Epithelial cell of esophagus (primary cell): ENCODE measurements around the gene EDN1.

Experiments
- DNase-seq: peaks from one replicate; pipeline ENCODE4 v3.0.0; 2010; ENCODE audit warnings: low read depth
- H3K4me3 ChIP-seq: 2 replicates; pipeline ENCODE4 v1.5.1; 2011; ENCODE audit warnings: mild to moderate bottlenecking, low read length, control low read depth
- TF ChIP-seq, protein P1 (sequence below): IDR thresholded peaks from 2 replicates; pipeline ENCODE4 v1.5.1; 2011; ENCODE audit warnings: low read depth, mild to moderate bottlenecking, low read length, control low read depth, inconsistent platforms; ENCODE audit not compliant: insufficient read depth; ENCODE audit errors: missing control alignments

EDN1 gene

DNA sequence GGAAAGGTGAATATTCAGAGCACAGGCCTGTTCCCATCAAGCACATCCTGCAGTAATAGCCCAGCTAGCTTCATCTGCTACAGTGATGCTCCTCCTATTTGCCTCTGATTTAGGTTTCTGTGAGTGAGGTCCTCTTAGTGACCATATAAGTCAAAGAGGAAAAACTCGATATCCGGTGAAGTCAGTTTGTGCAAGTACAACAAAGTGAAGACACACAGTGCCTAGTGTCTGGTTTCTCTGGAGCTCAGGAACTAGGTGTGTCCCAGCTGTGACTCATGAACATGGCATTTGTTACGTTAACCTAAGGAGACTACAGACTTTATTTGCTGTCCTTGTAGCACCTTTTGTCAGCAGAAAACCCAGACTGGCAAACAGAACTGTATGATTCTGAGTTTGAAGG is 33.9 kb downstream of the EDN1 start:
- H3K4me3 ChIP-seq, result no peak overlapping the region
- DNase-seq, result peak; percentile 100
- TF ChIP-seq, protein P1, sequence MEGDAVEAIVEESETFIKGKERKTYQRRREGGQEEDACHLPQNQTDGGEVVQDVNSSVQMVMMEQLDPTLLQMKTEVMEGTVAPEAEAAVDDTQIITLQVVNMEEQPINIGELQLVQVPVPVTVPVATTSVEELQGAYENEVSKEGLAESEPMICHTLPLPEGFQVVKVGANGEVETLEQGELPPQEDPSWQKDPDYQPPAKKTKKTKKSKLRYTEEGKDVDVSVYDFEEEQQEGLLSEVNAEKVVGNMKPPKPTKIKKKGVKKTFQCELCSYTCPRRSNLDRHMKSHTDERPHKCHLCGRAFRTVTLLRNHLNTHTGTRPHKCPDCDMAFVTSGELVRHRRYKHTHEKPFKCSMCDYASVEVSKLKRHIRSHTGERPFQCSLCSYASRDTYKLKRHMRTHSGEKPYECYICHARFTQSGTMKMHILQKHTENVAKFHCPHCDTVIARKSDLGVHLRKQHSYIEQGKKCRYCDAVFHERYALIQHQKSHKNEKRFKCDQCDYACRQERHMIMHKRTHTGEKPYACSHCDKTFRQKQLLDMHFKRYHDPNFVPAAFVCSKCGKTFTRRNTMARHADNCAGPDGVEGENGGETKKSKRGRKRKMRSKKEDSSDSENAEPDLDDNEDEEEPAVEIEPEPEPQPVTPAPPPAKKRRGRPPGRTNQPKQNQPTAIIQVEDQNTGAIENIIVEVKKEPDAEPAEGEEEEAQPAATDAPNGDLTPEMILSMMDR, result no peak

DNA sequence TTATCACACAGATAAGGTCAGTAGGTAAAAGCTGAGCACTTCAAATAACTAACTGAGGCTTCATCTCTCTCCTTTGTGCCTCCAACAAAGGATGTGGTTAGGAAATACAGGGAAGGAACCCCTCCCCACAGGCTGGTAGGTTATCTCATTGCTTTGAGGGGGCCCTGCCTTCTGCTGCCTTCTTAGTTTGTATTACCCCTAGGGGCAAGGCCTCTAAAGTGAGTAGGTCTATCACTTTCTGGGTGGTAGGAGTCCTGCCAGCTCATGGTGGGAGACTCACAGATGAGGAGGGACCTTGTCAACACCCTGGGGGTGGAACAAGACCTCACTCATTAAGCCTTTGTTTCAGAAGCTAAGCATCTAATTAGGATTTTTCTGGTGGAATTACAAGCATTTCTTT is 34.6 kb downstream of the EDN1 start:
- peak; percentile 68 for DNase-seq
- TF ChIP-seq, protein P1, result no peak
- H3K4me3 ChIP-seq, result no peak overlapping the region

DNA sequence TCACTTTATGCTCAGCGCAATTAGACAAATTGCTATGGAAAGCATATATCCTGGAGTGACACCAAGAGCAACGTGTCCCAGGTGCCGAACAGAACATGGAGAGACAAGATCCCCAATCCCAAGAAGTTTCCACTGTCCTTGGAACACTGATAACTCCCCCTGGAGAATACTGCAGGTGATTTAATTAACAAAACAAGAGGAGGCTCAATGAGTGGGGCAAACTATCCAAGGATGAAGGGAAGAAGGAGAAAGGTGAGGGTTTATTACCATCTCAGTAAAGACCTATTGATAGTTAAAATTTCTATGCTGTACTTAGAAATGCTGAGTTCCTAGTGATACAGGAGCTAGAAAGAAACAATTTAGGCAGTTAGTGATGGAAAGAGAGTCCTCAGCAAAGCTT is 35.7 kb downstream of the EDN1 start:
- DNase-seq, result no peak
- TF ChIP-seq, protein P1, result no peak
- H3K4me3 ChIP-seq, result no peak overlapping the region

DNA sequence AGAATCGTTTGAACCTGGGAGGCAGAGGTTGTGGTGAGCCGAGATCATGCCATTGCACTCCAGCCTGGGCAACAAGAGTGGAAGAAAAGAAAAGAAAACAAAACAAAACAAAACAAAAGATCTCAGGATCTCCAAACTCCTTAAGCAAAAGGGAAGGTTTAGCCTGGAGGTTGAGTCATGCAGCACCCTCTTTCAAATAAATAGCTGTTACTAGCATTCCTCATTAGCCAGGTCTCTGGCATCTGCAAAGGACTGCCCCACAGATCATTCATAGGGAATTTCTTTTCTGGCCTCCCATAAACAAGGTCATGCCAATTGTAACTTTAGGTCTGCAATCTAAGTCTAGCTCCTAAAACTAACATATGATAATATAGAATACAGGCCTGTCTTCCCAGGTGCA is 37.2 kb downstream of the EDN1 start:
- TF ChIP-seq, protein P1, result no peak
- H3K4me3 ChIP-seq, result no peak overlapping the region
- DNase-seq, result peak; percentile 90

DNA sequence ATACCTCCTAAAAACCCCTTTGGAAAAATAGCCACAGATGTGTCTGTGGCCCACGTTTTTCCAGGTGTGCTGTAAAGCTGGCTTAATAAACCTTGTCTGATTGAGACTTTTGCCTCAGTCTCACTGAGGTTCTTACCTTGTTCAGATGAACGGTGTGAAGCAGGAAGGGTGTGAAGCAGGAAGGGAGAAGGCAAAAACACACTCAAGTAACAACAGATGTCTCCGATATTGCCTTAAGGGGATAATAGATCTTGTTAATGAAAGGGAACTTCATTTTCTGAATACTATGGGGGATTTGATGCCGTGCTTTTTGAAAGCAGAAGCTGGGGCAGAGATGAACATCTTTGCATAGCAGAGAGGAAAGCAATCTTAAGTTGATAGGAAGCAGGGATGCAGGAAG is 37.8 kb downstream of the EDN1 start:
- DNase-seq, result no peak
- no peak overlapping the region for H3K4me3 ChIP-seq
- TF ChIP-seq, protein P1, result no peak

DNA sequence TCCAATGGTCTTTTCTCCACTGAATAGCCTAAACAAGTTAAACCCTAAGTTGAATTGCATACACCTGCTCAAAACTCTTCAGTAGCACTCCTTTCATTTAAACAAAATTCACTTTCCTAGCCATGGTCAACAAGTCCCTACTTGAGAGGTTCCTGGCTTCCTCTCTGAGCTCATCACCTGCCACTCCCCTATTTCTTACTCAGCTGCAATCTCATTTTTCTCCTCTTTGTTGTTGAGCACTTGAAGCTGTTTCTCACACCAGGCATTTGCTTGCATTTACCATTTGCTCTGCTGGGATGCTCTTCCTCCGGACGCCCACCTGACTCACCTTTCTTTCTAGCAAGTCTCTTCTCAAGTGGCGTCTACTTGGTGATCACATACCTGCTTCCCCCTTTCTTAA is 38.5 kb downstream of the EDN1 start:
- TF ChIP-seq, protein P1, result no peak
- peak; percentile 98 for DNase-seq
- no peak overlapping the region for H3K4me3 ChIP-seq

DNA sequence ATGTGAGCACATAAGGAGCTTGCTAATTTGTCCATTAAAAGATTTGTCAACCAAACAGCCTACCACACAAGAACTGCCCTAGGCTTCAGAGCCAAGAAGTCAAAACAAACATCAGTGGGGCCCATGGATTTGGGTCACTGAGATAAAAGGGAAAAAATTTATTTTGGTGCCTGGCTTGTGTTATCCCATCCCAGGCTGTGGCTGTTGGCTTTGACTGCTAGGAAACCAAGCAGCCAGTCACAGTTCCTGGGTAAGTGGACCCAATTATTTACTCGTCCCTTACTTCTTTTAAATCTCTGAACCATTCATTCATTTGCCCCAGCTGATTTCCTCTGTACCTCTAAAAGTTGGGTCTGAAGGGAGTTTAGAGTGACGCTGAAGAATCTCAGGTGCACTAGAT is 41.3 kb downstream of the EDN1 start:
- TF ChIP-seq, protein P1, result no peak
- DNase-seq, result no peak
- no peak overlapping the region for H3K4me3 ChIP-seq
